MCF 10A (cell line): ENCODE data around the gene LPCAT4. TPM values are rescaled to one million over a fixed set of nuclear protein-coding genes. Genes with fewer than 3 reads are reported as not detected.
A peak's percentile ranks its signal among the peaks of the same experiment; 100 is the strongest.
"Not testable (repeated sequence)": the region's sequence is repeated elsewhere in the genome, so short reads cannot be mapped to it uniquely, and the experiment has no call there.

ENCODE experiments used
- BruUV-seq: library from RNA; stranded (reverse); fragments of 400-500 nt; replicated peaks from 2 replicates; lab custom pipeline; 2021; lab: Mats Ljungman, UMichigan
- CTCF ChIA-PET: fragments of 300-600 bp; sonication (Branson Sonifier 250); formaldehyde crosslinking; extraction: SDS; loops from one replicate; lab custom pipeline; 2021; ENCODE audit warnings: antibody characterized with exemption, inconsistent platforms; lab: Yijun Ruan, JAX
- POLR2A ChIA-PET: fragments of 300-600, 350-650 bp; sonication (Branson Sonifier 250); formaldehyde crosslinking; extraction: SDS; loops from one replicate; lab custom pipeline; 2020; ENCODE audit warnings: antibody characterized with exemption, inconsistent platforms; lab: Yijun Ruan, JAX
- DNase-seq: peaks from one replicate; pipeline ENCODE4 v3.0.0-alpha.2; 2018; ENCODE audit not compliant: unreplicated experiment
- H3K27ac Mint-ChIP-seq: one replicate; pipeline ENCODE4 v1.8.0; 2022; ENCODE audit warnings: mild to moderate bottlenecking, low read depth, mixed read lengths; ENCODE audit not compliant: unreplicated experiment
- H3K27me3 Mint-ChIP-seq: one replicate; pipeline ENCODE4 v1.8.0; 2022; ENCODE audit warnings: mixed read lengths; ENCODE audit not compliant: insufficient read depth, unreplicated experiment
- H3K36me3 Mint-ChIP-seq: one replicate; pipeline ENCODE4 v1.8.0; 2022; ENCODE audit warnings: mild to moderate bottlenecking, moderate library complexity, mixed read lengths; ENCODE audit not compliant: insufficient read depth, unreplicated experiment
- H3K4me1 Mint-ChIP-seq: one replicate; pipeline ENCODE4 v1.8.0; 2022; ENCODE audit warnings: mixed read lengths; ENCODE audit not compliant: insufficient read depth, unreplicated experiment
- H3K4me3 Mint-ChIP-seq: one replicate; pipeline ENCODE4 v1.8.0; 2022; ENCODE audit warnings: mild to moderate bottlenecking, moderate library complexity, mixed read lengths; ENCODE audit not compliant: unreplicated experiment
- H3K9me3 Mint-ChIP-seq: one replicate; pipeline ENCODE4 v1.8.0; 2022; ENCODE audit warnings: mixed read lengths; ENCODE audit not compliant: unreplicated experiment
- CTCF ChIP-seq: fragments of 200-600 bp; IDR thresholded peaks from one replicate; pipeline ENCODE4 v1.8.0; 2022; ENCODE audit warnings: antibody characterized with exemption, mild to moderate bottlenecking; ENCODE audit not compliant: unreplicated experiment
- intact Hi-C: fragments of 100-400 bp; cut with micrococcal nuclease; formaldehyde crosslinking; loops from 2 replicates; pipeline ENCODE4 v1.14.1; 2022
- total RNA-seq: library from RNA; stranded (reverse); gene quantifications from 2 replicates; pipeline ENCODE4 v1.2.3, GENCODE V29; 2022

LPCAT4 gene
- total RNA-seq, 1 experiment from 2014 or later: 17.4 TPM

GRCh38 chr15:34348735-34349300 lies 18.2 kb downstream of the LPCAT4 start:
- ChIA-PET POLR2A (no interaction called here), CTCF (no interaction called here)
- H3K4me1 Mint-ChIP-seq: no peaks in the 10 kb centered on the region
- no peaks in the 10 kb centered on the region for H3K36me3 Mint-ChIP-seq
- intact Hi-C loops: no loop called here
- no peak for DNase-seq
- no peak overlapping the region for H3K27ac Mint-ChIP-seq
- H3K27me3 Mint-ChIP-seq: peaks cover 22% of the 10 kb centered on the region
- no TSS peak for BruUV-seq
- H3K9me3 Mint-ChIP-seq: no peaks in the 10 kb centered on the region
- H3K4me3 Mint-ChIP-seq: no peak overlapping the region
- TF ChIP-seq CTCF: no peak

- no TSS peak for BruUV-seq
- peaks cover 22% of the 10 kb centered on the region for H3K27me3 Mint-ChIP-seq
- DNase-seq: no peak
- intact Hi-C loops: no loop called here
- POLR2A ChIA-PET: no interaction called here
- CTCF ChIA-PET: no interaction called here
- no peak overlapping the region for H3K4me3 Mint-ChIP-seq
- TF ChIP-seq CTCF: no peak
- H3K4me1 Mint-ChIP-seq: no peaks in the 10 kb centered on the region
- H3K27ac Mint-ChIP-seq: no peak overlapping the region
- H3K36me3 Mint-ChIP-seq: no peaks in the 10 kb centered on the region
- no peaks in the 10 kb centered on the region for H3K9me3 Mint-ChIP-seq
These were observed 18.9 kb downstream of the LPCAT4 start for GRCh38 chr15:34347951-34348638.

GRCh38 chr15:34342737-34343575 lies 24.0 kb downstream of the LPCAT4 start, which contains the start of the genes NOP10 and NUTM1:
Gene NOP10, minus strand, starts transcription at chr15:34343136. Its CDS starts 63 bp downstream, at chr15:34343073.
Gene NUTM1, plus strand, starts transcription at chr15:34343315. Its CDS starts 382 bp downstream, at chr15:34343697.
- H3K36me3 Mint-ChIP-seq: peaks cover 34% of the 10 kb centered on the region
- intact Hi-C loops: loop anchor here (1.0 kb wide), 2 partner anchors 24 to 102 kb away; partner anchors contain the start of gene LPCAT4
- H3K27me3 Mint-ChIP-seq: peaks cover 2% of the 10 kb centered on the region
- H3K9me3 Mint-ChIP-seq: no peaks in the 10 kb centered on the region
- no peak within 1 kb of the TSS for H3K27ac Mint-ChIP-seq
- no peak within 1 kb of the TSS for H3K4me3 Mint-ChIP-seq
- ChIA-PET CTCF (interaction anchor here (0.6 to 3.2 kb wide), 15 partner anchors 12 to 133 kb away, joined by 3 to 24 read pairs (median 4); partner anchors contain the start of genes KATNBL1 and LPCAT4), POLR2A (interaction anchor here (0.7 to 2.3 kb wide), 17 partner anchors 9 to 241 kb away, joined by 3 to 44 read pairs (median 4); partner anchors contain the start of genes EMC4, EMC7, GOLGA8A and GOLGA8B)
- DNase-seq: peak; percentile 91
- TF ChIP-seq CTCF: peak; percentile 91
- H3K4me1 Mint-ChIP-seq: peaks cover 5% of the 10 kb centered on the region
- no TSS peak for BruUV-seq

- CTCF ChIA-PET: interaction anchor here (0.7 to 3.2 kb wide), 11 partner anchors 13 to 133 kb away, joined by 3 to 24 read pairs (median 5); partner anchors contain the start of genes KATNBL1 and LPCAT4
- H3K4me1 Mint-ChIP-seq, DNase-seq, H3K27ac Mint-ChIP-seq, H3K27me3 Mint-ChIP-seq, intact Hi-C loops, H3K4me3 Mint-ChIP-seq, H3K9me3 Mint-ChIP-seq, BruUV-seq: not testable (repeated sequence)
- peaks cover 34% of the 10 kb centered on the region for H3K36me3 Mint-ChIP-seq
- POLR2A ChIA-PET: interaction anchor here (0.7 to 2.3 kb wide), 13 partner anchors 8 to 242 kb away, joined by 3 to 44 read pairs (median 4); partner anchors contain the start of genes EMC4, EMC7, GOLGA8A and GOLGA8B
These were observed 24.7 kb downstream of the LPCAT4 start for GRCh38 chr15:34342213-34342736.
